GM18499 (cell line): Measurements from ENCODE around the gene GJB1.
"Not testable (repeated sequence)": the region's sequence is repeated elsewhere in the genome, so short reads cannot be mapped to it uniquely, and the experiment has no call there.

Experiments used
- ATAC-seq: cut with Tn5 transposase; IDR thresholded peaks from one replicate; pipeline ENCODE4 v1.9.1; 2021; ENCODE audit warnings: moderate number of reproducible peaks; ENCODE audit not compliant: insufficient read depth, unreplicated experiment

Gene GJB1

DNA sequence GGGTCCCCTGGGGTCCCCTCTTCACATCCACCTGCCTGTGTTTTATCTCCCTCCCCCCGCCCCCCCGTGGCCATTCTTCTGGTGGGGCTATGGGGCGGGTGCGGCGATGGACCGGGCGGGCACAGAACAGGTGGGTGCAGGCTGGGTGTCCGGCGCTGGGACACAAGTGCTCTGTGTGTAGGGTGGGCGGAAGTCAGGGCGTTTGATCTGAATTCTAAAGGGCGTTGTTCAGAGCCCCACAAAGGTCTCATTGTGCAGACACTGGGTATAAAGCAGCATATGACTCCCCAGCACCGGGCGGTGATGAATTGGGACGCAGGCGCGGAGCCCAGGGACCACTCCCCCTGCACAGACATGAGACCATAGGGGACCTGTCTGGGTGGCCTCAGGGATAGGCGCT is at the start of gene GJB1:
Gene GJB1 (plus strand): TSS at position 296 of the 400 bp plus-strand sequence. CDS start 484 bp downstream, outside the sequence.
- no peak for ATAC-seq

GRCh38 chrX:71173440-71173839 is 49.6 kb upstream of the GJB1 start:
- no peak for ATAC-seq

DNA sequence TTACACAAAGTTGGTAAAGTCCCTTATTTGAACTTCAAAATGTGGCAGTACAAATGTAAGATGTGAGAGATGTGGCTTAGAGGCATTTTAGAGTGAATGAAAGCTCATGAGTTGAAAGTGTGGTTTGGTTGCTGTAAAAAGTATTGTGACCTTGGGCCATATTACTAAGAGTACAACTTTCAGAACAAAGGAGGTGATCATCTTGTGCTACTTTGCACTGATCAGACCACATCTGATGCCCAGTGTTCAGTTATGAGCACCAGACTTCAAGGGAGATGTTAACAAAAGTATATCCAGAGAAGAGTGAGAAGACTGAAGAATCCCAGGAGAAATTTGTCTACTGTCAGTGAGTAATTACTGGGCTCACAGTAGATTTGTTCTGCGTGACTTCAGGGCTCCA is 48.2 kb upstream of the GJB1 start:
- no peak for ATAC-seq

- no peak for ATAC-seq
These were observed 47.5 kb upstream of the GJB1 start for GRCh38 chrX:71175531-71175930.

DNA sequence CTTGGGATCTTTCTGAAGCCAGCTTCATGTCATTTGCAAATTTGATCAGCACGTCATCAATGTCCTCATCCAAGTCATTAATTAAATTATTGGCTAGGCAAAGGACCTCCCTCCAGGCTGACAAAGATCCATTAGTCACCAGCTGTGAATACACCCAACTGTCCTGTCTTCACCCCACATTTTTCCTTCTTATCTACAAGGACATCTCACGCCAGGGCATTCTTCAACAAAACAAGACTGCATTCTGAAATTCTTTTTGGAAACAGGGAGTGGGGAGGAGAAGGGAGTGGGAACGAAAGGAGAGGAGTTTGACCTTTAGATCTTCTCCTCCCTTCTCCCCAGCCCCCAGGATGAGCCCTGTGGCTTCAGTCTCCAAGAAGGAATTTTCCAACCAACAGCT is 45.7 kb upstream of the GJB1 start:
- ATAC-seq, result no peak

GRCh38 chrX:71178908-71179307 is 44.1 kb upstream of the GJB1 start:
- no peak for ATAC-seq

- ATAC-seq, result not testable (repeated sequence)
These were observed 42.3 kb upstream of the GJB1 start for GRCh38 chrX:71180579-71181265.

DNA sequence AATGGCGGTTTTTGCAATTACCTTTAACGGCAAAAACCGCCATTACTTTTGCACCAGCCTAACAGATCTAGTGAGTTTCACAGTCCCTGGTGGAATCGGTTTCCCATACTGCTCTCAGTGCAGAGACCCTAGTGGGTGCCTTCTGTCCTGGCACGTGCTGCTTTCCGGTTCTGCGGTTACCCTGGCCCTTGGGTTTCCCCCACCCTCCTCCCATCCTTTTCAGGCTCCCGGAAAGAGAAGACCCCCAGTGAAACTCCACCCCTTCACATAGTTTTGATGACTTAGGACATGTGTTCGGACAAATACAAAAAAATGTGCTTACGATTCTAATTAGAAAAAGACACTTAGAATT is 41.5 kb upstream of the GJB1 start:
- ATAC-seq, result peak; percentile 18

GRCh38 chrX:71181910-71182799 is 40.9 kb upstream of the GJB1 start:
- peak; percentile 64 for ATAC-seq

DNA sequence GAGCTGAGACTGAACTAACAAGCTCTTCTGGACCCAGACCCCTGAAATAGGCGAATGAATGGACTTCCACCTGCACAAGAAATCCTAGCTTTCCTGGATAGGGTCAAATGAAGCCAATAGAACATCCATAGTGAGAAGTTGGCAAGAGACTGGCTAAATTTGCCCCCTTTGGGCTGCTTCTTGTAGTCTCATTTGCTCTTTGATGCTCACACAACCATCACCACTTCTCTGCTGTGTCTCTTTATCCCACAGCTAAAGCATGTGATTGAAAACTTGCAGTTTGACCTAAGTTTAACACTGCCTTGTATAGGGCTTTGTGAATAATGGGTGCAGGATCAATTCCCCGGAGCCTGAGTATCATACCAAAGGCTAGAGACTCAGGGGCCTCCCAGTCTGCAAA is 40.2 kb upstream of the GJB1 start:
- ATAC-seq, result no peak

DNA sequence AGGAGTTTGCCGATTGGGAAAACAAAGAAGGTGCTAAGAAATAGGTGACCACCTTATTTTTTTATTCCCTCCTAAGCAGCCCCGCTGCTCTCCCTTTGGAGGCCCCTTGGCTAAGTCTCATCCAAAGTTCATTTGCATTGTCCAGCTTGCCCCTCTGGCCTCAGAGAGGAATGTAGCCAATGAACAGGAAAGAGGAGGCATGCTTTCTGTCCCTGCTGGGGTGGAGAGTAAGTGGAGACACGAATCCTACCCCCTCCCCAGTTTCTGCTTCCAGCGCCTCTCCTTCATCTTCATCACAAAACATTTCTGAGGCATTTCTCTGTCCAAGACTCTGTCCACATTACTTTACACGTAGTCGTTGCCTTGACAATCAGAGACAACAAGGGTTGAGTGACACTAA is 39.7 kb upstream of the GJB1 start:
- ATAC-seq, result no peak

GRCh38 chrX:71184092-71184491 is 38.9 kb upstream of the GJB1 start:
- no peak for ATAC-seq

DNA sequence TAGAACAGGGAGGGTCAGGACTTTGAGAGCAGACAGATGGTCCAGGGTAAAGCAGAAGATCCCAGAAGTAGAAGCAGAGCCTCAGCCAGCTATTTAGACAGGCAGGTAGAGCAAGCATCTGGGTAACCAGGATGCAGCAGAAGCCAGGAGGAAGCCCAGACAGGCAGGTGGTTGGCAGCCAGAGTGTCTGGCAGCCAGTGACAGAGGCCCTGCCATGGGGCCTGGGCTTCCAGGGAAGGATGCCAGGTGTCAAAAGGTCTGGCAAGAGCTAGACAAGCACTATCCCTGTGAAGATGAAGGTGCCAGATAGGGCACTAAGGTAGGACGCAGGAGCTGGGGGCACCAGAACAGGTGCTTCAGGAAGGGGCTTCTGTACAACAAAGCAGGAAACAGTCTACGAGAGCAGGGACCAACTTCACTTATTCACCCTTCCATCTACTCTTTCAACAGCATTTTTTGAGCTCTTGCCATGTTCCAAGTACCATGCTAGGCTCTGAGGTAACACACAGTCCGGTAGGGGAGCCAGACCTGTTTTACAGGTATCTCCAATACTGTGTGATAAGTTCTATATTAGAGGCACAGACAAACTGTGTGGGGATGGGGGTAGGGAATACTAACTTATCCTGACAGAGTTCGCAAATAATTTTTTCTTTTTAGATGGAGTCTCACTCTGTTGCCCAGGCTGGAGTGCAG is 38.1 kb upstream of the GJB1 start:
- no peak for ATAC-seq

GRCh38 chrX:71191248-71191647 is 31.8 kb upstream of the GJB1 start:
- ATAC-seq, result no peak

GRCh38 chrX:71195964-71196649 is 26.9 kb upstream of the GJB1 start:
- peak; percentile 44 for ATAC-seq

DNA sequence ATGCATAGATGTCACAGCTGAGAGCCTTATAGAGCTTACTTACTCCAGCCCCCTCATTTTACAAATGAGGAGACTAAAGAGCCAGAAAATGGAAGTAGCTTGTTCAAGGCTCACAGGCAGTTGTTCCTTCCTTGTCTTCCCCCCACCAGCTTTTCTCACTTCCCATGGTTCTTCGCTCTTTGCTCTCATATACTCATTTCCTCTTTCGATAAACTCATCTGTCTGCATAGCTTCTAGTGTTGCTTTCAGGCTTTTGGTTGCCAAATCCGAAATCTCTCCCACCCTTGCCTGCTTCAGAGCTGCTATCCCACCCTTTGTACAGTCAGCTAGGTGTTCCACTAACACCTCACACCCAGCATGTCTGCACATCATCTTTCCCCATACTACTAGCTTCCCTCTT is 25.0 kb upstream of the GJB1 start:
- ATAC-seq, result no peak

GRCh38 chrX:71199252-71200008 is 23.6 kb upstream of the GJB1 start:
- ATAC-seq, result no peak

DNA sequence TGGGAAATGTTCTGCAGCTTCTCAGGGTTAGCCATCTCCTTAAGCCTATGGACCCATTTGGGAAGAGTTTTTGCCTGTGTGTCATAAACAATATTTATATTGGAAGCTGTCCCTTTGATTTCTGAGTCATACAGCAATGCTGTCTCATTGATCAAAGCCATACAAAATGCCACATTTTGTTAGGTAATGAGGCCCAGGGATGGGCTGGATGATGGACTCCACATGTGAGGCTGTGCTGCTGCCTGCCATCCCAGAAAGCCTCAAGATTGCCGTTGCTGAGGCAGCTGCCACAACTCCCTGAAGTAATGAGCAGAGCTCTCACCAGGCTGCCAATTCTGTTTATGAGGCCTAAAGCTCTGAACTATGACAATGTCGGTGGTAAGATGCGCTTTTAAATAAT is 12.2 kb upstream of the GJB1 start:
- ATAC-seq, result no peak

DNA sequence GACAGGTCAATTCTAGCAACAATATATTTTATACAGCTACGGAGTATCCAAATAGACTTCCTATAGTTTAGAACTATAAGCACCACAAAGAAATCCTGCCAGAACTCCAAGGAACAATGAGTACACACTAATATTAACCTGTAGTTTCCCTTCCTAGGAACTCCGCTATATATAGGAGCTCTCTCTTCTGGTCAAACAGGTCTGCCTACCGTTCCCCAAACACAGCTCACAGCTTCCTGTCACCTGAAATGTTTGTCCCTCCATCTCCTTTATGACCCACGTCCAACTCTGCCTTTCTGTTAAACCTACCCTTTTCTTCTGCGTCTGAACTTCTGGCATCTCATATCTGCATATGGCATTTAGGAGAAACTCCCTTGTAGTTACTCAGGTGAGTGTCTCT is 10.5 kb upstream of the GJB1 start:
- no peak for ATAC-seq

- no peak for ATAC-seq
These were observed 8.9 kb upstream of the GJB1 start for GRCh38 chrX:71214152-71214551.
